ENCODE measurements around the gene TMEM235.
A peak's percentile ranks its signal among the peaks of the same experiment; 100 is the strongest.

TMEM235 gene

GRCh38 chr17:78230996-78231935 is at the start of gene TMEM235:
TMEM235 (plus strand) TSS chr17:78231631; CDS start chr17:78232024, 393 bp downstream.
- no peak for DNase-seq (ENCODE audit: low read depth in 2 of 2)

- DNase-seq (ENCODE audit: low read depth in 2 of 2) = no peak
Measured at GRCh38 chr17:78182504-78182903, 48.9 kb upstream of the TMEM235 start.

- DNase-seq (ENCODE audit: low read depth in 2 of 2) = no peak
Measured at GRCh38 chr17:78183916-78184315, 47.5 kb upstream of the TMEM235 start.

- DNase-seq (ENCODE audit: low read depth in 2 of 2) = no peak
Measured at GRCh38 chr17:78184351-78184750, 47.1 kb upstream of the TMEM235 start.

GRCh38 chr17:78184868-78185267 is 46.6 kb upstream of the TMEM235 start:
- DNase-seq (ENCODE audit: low read depth in 2 of 2) = no peak

GRCh38 chr17:78185981-78186691 is 45.3 kb upstream of the TMEM235 start:
- no peak for DNase-seq (ENCODE audit: low read depth in 2 of 2)

GRCh38 chr17:78186692-78187595 is 44.5 kb upstream of the TMEM235 start, which contains the start of the genes AFMID and TK1:
AFMID (plus strand) TSS chr17:78187362; CDS start chr17:78187371, 9 bp downstream.
TK1 (minus strand) TSS chr17:78187052; CDS start chr17:78186994, 58 bp downstream.
- peak; percentile 46 to 49 for DNase-seq (ENCODE audit: low read depth in 2 of 2)

GRCh38 chr17:78196716-78197115 is 34.7 kb upstream of the TMEM235 start:
- DNase-seq (ENCODE audit: low read depth in 2 of 2) = no peak

GRCh38 chr17:78197147-78197832 is 34.1 kb upstream of the TMEM235 start:
- DNase-seq (ENCODE audit: low read depth in 2 of 2) = no peak

- no peak for DNase-seq (ENCODE audit: low read depth in 2 of 2)
Measured at GRCh38 chr17:78200451-78200850, 31.0 kb upstream of the TMEM235 start.

- DNase-seq (ENCODE audit: low read depth in 2 of 2) = no peak
Measured at GRCh38 chr17:78202666-78203065, 28.8 kb upstream of the TMEM235 start.

- DNase-seq (ENCODE audit: low read depth in 2 of 2) = no peak
Measured at GRCh38 chr17:78204387-78205123, 26.9 kb upstream of the TMEM235 start.

GRCh38 chr17:78205124-78205775 is 26.2 kb upstream of the TMEM235 start:
- DNase-seq (ENCODE audit: low read depth in 2 of 2) = no peak

- no peak for DNase-seq (ENCODE audit: low read depth in 2 of 2)
Measured at GRCh38 chr17:78206298-78206697, 25.1 kb upstream of the TMEM235 start.

GRCh38 chr17:78208486-78208885 is 22.9 kb upstream of the TMEM235 start:
- no peak for DNase-seq (ENCODE audit: low read depth in 2 of 2)

- no peak for DNase-seq (ENCODE audit: low read depth in 2 of 2)
Measured at GRCh38 chr17:78210111-78210510, 21.3 kb upstream of the TMEM235 start.

- DNase-seq (ENCODE audit: low read depth in 2 of 2) = no peak
Measured at GRCh38 chr17:78211032-78211431, 20.4 kb upstream of the TMEM235 start.

GRCh38 chr17:78214016-78214705 is 17.3 kb upstream of the TMEM235 start, which contains the start of gene BIRC5:
BIRC5 (plus strand) TSS chr17:78214253; CDS start chr17:78214317, 64 bp downstream.
- peak; percentile 80 to 82 for DNase-seq (ENCODE audit: low read depth in 2 of 2)

- DNase-seq (ENCODE audit: low read depth in 2 of 2) = no peak
Measured at GRCh38 chr17:78214706-78215061, 16.7 kb upstream of the TMEM235 start.
